AG04449 (cell line): ENCODE measurements around the gene ZBTB7C.

ENCODE experiments used
- CTCF ChIA-PET: fragments of 350-600 bp; formaldehyde crosslinking; extraction: SDS; loops from one replicate; lab custom pipeline; 2021; ENCODE audit warnings: antibody characterized with exemption; lab: Yijun Ruan, JAX
- POLR2A ChIA-PET: fragments of 400-600, 350-600 bp; formaldehyde crosslinking; extraction: SDS; loops from one replicate; lab custom pipeline; 2020; ENCODE audit warnings: antibody characterized with exemption, inconsistent platforms; lab: Yijun Ruan, JAX
- DNase-seq: peaks from one replicate; pipeline ENCODE4 v3.0.0-alpha.2; 2010; ENCODE audit warnings: low read depth, low spot score
- H3K4me3 ChIP-seq: 2 replicates; pipeline ENCODE4 v1.5.1; 2011; ENCODE audit warnings: low read depth, mild to moderate bottlenecking, control low read depth, low read length
- TF ChIP-seq, protein P1 (sequence below): IDR thresholded peaks from one replicate; pipeline ENCODE4 v1.5.1; 2011; ENCODE audit warnings: mild to moderate bottlenecking, moderate library complexity, low read length, control low read depth, inconsistent platforms; ENCODE audit not compliant: insufficient read depth; ENCODE audit errors: missing control alignments

ZBTB7C gene

DNA sequence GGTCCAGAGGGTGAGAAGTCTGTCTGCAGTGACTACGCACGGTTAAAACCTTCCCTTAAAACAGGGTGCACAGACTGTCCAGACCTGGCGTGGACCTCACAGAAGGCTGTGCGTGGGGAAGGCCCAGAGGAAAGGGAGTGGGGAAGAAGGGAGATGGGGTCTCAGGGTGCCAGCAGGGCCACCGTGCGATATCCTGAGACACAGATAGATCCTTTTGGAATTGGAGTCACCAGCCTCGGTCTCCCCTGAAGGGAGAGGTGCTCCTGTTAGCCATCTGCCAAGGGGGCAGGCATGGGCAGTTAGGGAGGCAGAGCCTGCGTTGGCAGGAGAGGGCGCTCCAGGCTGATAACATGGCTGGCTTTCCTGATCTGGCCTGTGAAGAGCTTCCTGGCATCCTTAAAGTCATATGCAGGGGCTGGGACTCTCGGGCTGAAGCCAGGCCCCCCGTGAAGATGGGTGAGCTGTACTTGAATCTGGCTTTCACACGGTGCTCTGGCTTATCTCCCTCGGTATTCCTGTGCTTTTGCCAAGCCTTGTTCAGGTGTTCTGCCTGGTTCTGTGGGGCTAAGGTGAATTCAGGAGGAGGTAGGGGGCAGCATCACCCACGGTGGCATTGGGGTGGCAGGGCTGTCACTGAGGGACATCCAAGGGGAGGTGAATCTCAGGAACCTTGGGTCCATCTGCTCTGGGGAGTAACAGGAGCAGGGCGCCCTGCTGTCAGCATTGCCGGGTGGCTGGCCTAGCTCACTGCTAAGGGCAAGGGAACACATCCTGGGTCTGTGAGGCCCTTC lies 371.5 kb downstream of the ZBTB7C start:
- CTCF ChIA-PET, result interaction anchor here (0.9 to 1.6 kb wide), 3 partner anchors 8 to 408 kb away, joined by 3 to 4 read pairs (median 3); no protein-coding TSS in a partner anchor

DNA sequence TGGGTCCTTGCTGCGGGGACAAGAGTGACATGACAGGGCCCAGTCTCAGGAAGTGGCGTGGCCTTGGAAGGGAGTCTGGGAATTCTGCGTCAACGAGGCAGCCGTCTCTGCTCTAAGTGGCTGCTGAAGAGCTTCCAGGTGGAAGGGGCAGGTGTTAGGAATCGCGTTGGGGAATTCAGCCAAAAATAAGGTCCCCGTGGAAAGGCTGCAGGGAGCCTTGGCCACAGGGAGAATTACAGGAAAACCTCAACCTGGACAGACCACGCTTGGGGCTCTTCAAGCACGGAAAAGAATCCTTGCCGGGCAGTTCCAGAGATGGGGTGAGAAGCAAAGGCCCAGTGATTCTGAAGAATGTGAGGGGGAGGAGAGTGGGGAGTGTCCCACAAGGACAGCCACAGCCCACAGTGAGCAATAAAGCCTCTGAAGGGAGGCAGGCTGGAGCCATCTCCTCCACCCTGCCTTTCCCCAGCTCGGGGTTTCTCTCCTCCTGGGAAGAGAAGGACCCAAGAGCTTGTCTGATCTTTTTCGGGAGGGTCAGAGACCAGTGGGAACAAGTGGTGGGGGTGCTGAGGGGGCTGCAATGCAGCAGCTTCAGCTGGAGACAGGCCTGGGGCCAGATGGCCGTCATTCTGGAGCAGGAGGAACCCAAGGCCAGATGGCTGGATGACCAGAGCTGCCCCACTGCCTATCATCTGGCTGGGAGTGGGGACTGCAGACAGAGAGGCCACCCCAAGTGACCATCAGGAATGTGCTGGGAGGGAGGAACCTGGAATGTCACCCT lies 372.4 kb downstream of the ZBTB7C start:
- POLR2A ChIA-PET, result interaction anchor here (0.5 to 0.6 kb wide), 2 partner anchors 274 to 493 kb away, joined by 3 read pairs; no protein-coding TSS in a partner anchor
- CTCF ChIA-PET, result interaction anchor here (1.6 to 1.9 kb wide), 2 partner anchors 408 to 409 kb away, joined by 4 to 16 read pairs; no protein-coding TSS in a partner anchor
- TF ChIP-seq, protein P1, sequence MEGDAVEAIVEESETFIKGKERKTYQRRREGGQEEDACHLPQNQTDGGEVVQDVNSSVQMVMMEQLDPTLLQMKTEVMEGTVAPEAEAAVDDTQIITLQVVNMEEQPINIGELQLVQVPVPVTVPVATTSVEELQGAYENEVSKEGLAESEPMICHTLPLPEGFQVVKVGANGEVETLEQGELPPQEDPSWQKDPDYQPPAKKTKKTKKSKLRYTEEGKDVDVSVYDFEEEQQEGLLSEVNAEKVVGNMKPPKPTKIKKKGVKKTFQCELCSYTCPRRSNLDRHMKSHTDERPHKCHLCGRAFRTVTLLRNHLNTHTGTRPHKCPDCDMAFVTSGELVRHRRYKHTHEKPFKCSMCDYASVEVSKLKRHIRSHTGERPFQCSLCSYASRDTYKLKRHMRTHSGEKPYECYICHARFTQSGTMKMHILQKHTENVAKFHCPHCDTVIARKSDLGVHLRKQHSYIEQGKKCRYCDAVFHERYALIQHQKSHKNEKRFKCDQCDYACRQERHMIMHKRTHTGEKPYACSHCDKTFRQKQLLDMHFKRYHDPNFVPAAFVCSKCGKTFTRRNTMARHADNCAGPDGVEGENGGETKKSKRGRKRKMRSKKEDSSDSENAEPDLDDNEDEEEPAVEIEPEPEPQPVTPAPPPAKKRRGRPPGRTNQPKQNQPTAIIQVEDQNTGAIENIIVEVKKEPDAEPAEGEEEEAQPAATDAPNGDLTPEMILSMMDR, result no peak
- no peak overlapping the region for H3K4me3 ChIP-seq
- no peak for DNase-seq

More for the DNA sequence above, 371.5 kb downstream of the ZBTB7C start:
- TF ChIP-seq, protein P1, result peak; percentile 7
- H3K4me3 ChIP-seq, result no peak overlapping the region
- DNase-seq, result no peak
- POLR2A ChIA-PET, result no interaction called here

DNA sequence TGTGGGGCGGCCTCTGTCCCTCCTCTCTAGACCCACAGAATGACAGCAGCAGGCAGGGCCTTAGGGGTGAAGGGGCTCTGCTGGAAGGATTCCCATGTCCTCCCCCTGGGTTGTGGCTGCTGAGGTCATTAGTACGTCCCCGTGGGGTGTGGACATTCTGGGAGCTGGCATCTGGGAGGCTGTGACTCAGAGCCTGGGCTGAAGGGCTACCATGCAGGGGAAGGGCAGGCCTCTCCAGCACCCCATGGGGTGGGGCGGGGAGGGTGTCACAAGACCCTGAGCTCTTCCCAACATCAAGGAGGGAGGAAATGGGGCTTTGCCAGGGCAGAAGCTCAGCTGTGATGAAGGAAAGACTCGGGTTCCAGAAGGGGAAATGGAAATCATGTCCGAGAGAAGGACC lies 373.0 kb downstream of the ZBTB7C start:
- DNase-seq, result no peak
- ChIA-PET POLR2A (no interaction called here), CTCF (interaction anchor here (1.9 kb wide), 1 partner anchor 410 kb away, joined by 16 read pairs; no protein-coding TSS in a partner anchor)
- no peak overlapping the region for H3K4me3 ChIP-seq
- TF ChIP-seq, protein P1, result no peak

DNA sequence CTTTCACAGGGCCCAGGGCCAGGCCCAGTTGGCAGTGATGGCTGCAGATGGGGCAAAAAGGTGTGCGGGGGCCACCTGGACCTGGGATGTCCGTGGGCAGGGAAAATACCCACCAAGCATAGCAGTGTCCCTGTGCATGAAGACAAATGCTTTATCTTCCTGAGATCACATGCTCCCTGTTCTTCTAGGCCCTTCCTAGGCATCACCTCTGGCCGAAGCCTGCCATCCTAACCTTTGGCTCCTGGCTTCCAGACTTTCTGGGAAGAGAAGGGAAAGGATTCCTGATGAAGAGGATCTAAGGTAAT lies 373.7 kb downstream of the ZBTB7C start:
- ChIA-PET POLR2A (no interaction called here), CTCF (interaction anchor here (1.7 to 1.9 kb wide), 2 partner anchors 9 to 410 kb away, joined by 4 to 16 read pairs; no protein-coding TSS in a partner anchor)
- no peak for DNase-seq
- TF ChIP-seq, protein P1, result no peak
- no peak overlapping the region for H3K4me3 ChIP-seq

DNA sequence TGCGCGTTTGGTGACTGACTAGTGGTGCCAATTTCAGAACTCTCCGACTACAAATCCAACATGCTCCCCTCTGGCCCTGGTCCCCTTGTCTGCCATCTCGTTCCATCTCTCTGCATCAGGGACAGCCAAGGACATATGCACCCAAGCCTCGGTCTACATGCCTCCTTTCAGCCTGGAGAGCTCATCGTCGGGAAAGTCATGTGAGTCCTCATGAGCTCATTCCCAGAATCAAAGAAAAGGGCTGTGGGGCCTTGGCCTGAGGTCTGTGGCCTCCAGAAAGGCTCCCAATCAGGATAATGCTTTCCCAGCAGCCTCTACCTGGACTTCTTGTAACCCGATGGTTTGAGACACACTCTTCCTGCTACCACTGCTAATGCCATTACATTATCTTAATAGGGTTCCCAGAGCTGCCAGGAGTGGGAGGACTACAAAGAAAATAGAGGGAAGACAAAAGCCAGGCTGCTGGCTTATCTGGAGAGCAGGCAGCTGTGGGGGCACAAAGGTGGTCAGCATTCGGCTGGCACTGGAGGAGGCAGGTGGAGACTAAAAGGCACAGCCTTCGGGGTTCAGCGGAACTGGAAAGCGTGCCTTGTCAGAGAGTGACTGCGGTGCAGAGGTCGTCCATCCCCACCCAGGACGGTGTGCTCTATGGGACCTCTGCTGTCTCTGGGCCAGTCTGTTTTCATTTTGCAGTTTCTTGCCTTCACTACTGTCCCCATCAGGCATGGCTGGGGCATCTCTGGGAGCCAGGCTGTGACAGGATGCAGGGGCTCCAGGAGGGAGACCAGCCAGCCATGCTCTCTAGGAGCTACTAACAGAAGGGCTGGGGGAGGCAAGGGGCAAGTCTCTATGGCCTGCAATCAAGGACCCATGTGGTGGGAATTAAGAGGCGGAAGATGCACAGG lies 374.3 kb downstream of the ZBTB7C start:
- ChIA-PET POLR2A (no interaction called here), CTCF (interaction anchor here (1.7 to 1.9 kb wide), 2 partner anchors 9 to 411 kb away, joined by 4 to 16 read pairs; no protein-coding TSS in a partner anchor)
- H3K4me3 ChIP-seq, result no peak overlapping the region
- TF ChIP-seq, protein P1, result no peak
- no peak for DNase-seq
